ENCODE data around the gene SH3PXD2A. TPM values are rescaled to one million over a fixed set of nuclear protein-coding genes. Genes with fewer than 3 reads are reported as not detected.

The SH3PXD2A gene
- total and polyA plus RNA-seq, 2 experiments from 2014 or later: 1.8 to 5.0 TPM

GRCh38 chr10:103698266-103698665 lies 157.1 kb downstream of the SH3PXD2A start (continued):
- TF ChIP-seq CTCF (conservative IDR thresholded peaks at IDR 0.05; ENCODE audit: low read depth in 2 of 2): no peak
- no peak for TF ChIP-seq POLR2AphosphoS5 (IDR thresholded peaks at IDR 0.05; ENCODE audit: low read depth)
- no peak for TF ChIP-seq NANOG (IDR thresholded peaks at IDR 0.05; ENCODE audit: borderline replicate concordance)
- TF ChIP-seq ETS1 (IDR thresholded peaks at IDR 0.05): no peak

DNA sequence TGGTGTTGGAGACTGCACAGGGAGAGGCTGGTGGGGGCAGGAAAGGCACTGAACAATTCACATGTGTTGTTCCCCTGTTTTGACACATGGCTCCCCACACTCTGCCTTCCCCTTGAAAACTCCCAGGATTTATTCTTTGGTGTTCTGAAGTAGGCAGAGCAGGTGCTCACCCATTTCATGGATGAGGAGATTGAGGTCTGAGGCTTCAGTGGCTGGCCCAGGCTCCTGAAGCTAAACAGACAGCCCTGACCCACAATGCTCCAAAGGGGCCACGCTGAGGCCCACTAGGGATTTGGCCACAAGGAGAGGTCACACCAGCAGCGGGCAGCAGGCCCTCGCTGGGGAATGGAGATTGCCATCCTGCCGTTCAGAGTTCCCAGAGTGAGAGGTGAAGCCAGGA lies 157.6 kb downstream of the SH3PXD2A start:
- Mint-ChIP-seq H3K27me3 (ENCODE audit: insufficient read depth, low read depth, poor library complexity) (peaks cover 23% of the 10 kb centered on the region), H3K27ac (peak overlapping the region; percentile 50; the same call in 1 of the 2 replicates), H3K9me3 (no peaks in the 10 kb centered on the region), H3K36me3 (ENCODE audit: low read depth) (no peaks in the 10 kb centered on the region), H3K4me1 (peaks cover 35% of the 10 kb centered on the region), H3K4me3 (no peak overlapping the region)
- no peak overlapping the region for H2AFZ ChIP-seq
- DNase-seq (ENCODE audit: low spot score) (no peak), ATAC-seq (no peak)
- H3K27ac ChIP-seq (ENCODE audit: low read depth): no peak overlapping the region
- H4K20me1 ChIP-seq (replicated peaks; ENCODE audit: insufficient read depth): no peaks in the 10 kb centered on the region
- no peak overlapping the region for H3K4me3 ChIP-seq
- peaks cover 25% of the 10 kb centered on the region for H3K27me3 ChIP-seq (ENCODE audit: insufficient read depth)
- H3F3A ChIP-seq (replicated peaks; ENCODE audit: low read depth): no peaks in the 10 kb centered on the region
- no peaks in the 10 kb centered on the region for H3K36me3 ChIP-seq (ENCODE audit: insufficient read depth)
- H3K4me2 ChIP-seq: peak overlapping the region; percentile 49
- H3K9me2 ChIP-seq (ENCODE audit: insufficient read depth): no peaks in the 10 kb centered on the region
- no peak for TF ChIP-seq REST (IDR thresholded peaks at IDR 0.05; ENCODE audit: unreplicated experiment)
- no peak for TF ChIP-seq STAT1 (IDR thresholded peaks at IDR 0.05; ENCODE audit: unreplicated experiment)
- peaks cover 27% of the 10 kb centered on the region for H3K4me1 ChIP-seq (ENCODE audit: insufficient read depth)
- H3K79me2 ChIP-seq (replicated peaks; ENCODE audit: insufficient read depth): no peaks in the 10 kb centered on the region
